ENCODE measurements around the gene ZC3H12D. TPM values are rescaled to one million over a fixed set of nuclear protein-coding genes. Genes with fewer than 3 reads are reported as not detected.

The ZC3H12D gene
- polyA plus RNA-seq, 1 of the 3 experiments (the other 2 are of a cell fraction) = 0.03 TPM

- Histone ChIP-seq H3K79me2 (ENCODE audit: insufficient read depth) (no peaks in the 10 kb centered on the region), H3K4me3 (ENCODE audit: low read depth in 2 of 2, low read length in 1 of 2) (no peak overlapping the region), H3K4me2 (no peak overlapping the region), H3K27me3 (ENCODE audit: insufficient read depth) (no peaks in the 10 kb centered on the region), H3F3A (replicated peaks; ENCODE audit: insufficient read depth) (no peaks in the 10 kb centered on the region), H2AFZ (ENCODE audit: low read depth) (no peak overlapping the region), H3K9me3 (no peaks in the 10 kb centered on the region), H3K4me1 (ENCODE audit: control insufficient read depth in 1 of 2, insufficient read depth in 2 of 2, low read depth in 1 of 2, low read length in 1 of 2) (no peaks in the 10 kb centered on the region), H3K9me2 (no peaks in the 10 kb centered on the region), H3K27ac (ENCODE audit: low read depth in 2 of 2, low read length in 1 of 2) (no peak overlapping the region), H3K9ac (no peak overlapping the region), H4K20me1 (ENCODE audit: insufficient read depth) (no peaks in the 10 kb centered on the region), H3K36me3 (replicated peaks in 1 of 2; ENCODE audit: control insufficient read depth in 1 of 2, insufficient read depth in 2 of 2, low read length in 1 of 2) (no peaks in the 10 kb centered on the region)
- WGBS (ENCODE audit: low lambda C conversion rate) = 90% methylated on average over 13 of the region's 13 CpGs
- TF ChIP-seq EZH2phosphoT487 (IDR thresholded peaks at IDR 0.05; ENCODE audit: borderline replicate concordance, low read depth) (no peak), EP300 (IDR thresholded peaks at IDR 0.05; ENCODE audit: borderline replicate concordance in 1 of 2, low read depth in 1 of 2, low read length in 1 of 2) (no peak), MAX (IDR thresholded peaks at IDR 0.05; ENCODE audit: low read depth) (no peak), TAF1 (IDR thresholded peaks at IDR 0.05; ENCODE audit: borderline replicate concordance, low read depth, low read length) (no peak), TEAD4 (IDR thresholded peaks at IDR 0.05; ENCODE audit: borderline replicate concordance, insufficient read depth) (no peak), ELF1 (IDR thresholded peaks at IDR 0.05) (no peak), RCOR1 (IDR thresholded peaks at IDR 0.05; ENCODE audit: low read length) (no peak), USF1 (IDR thresholded peaks at IDR 0.05; ENCODE audit: borderline replicate concordance, low read depth) (no peak), NFIC (IDR thresholded peaks at IDR 0.05; ENCODE audit: borderline replicate concordance) (no peak), CHD2 (IDR thresholded peaks at IDR 0.05; ENCODE audit: low read length, partially characterized antibody) (no peak), GATA2 (CRISPR knock-in tag; IDR thresholded peaks at IDR 0.05) (no peak), MXI1 (IDR thresholded peaks at IDR 0.05; ENCODE audit: low read depth, low read length) (no peak), FOSL2 (IDR thresholded peaks at IDR 0.05; ENCODE audit: borderline replicate concordance, low read depth) (no peak), USF2 (IDR thresholded peaks at IDR 0.05; ENCODE audit: borderline replicate concordance, low read depth, low read length) (no peak), CTCF (IDR thresholded peaks at IDR 0.05) (no peak), RFX5 (IDR thresholded peaks at IDR 0.05; ENCODE audit: low read length) (no peak), PBX3 (IDR thresholded peaks at IDR 0.05) (no peak), REST (IDR thresholded peaks at IDR 0.05; ENCODE audit: low read depth, low read length) (no peak), RAD21 (IDR thresholded peaks at IDR 0.05; ENCODE audit: low read length) (no peak), GABPA (IDR thresholded peaks at IDR 0.05; ENCODE audit: low read depth) (no peak)
- DNase-seq = no peak
- POLR2A ChIA-PET = no interaction called here
- CTCF ChIA-PET = interaction anchor here (1.1 to 6.1 kb wide), 2 partner anchors 12 to 102 kb away, joined by 3 to 41 read pairs; partner anchors contain the start of gene TAB2
These were observed 65.0 kb downstream of the ZC3H12D start for GRCh38 chr6:149419696-149420404.
